SK-N-SH (cell line): Measurements from ENCODE around the gene PRR36. TPM values are rescaled to one million over a fixed set of nuclear protein-coding genes. Genes with fewer than 3 reads are reported as not detected.

ENCODE experiments used
- CTCF ChIA-PET: fragments of 300-600, 350-600 bp; formaldehyde crosslinking; extraction: SDS; loops from one replicate; lab custom pipeline; 2021; lab: Yijun Ruan, JAX
- POLR2A ChIA-PET: fragments of 350-600 bp; sonication (Branson Sonifier 250); formaldehyde crosslinking; extraction: SDS; loops from one replicate; lab custom pipeline; 2020; ENCODE audit warnings: antibody characterized with exemption, inconsistent platforms; lab: Yijun Ruan, JAX
- DNase-seq: peaks from one replicate; pipeline ENCODE4 v3.0.0; 2012
- H2AFZ ChIP-seq: fragments of 200-600 bp; sonication (generic); 2 replicates; pipeline ENCODE4 v1.8.1; 2016; ENCODE audit warnings: antibody characterized with exemption, mild to moderate bottlenecking, low read depth
- H3F3A ChIP-seq: fragments of 200-600 bp; sonication (generic); replicated peaks from 2 replicates; pipeline ENCODE3; 2016; ENCODE audit warnings: antibody characterized with exemption, mild to moderate bottlenecking; ENCODE audit not compliant: insufficient read depth
- H3K27ac ChIP-seq, 2 experiments: fragments of 200-500 bp in 1 of 2; fragments of 200-600 bp in 1 of 2; sonication (Bioruptor generic) in 1 of 2; sonication (generic), shearing (Covaris generic) in 1 of 2; 2 replicates each; pipeline versions ENCODE4 v1.5.1 to v1.6.1; 2014 to 2016; ENCODE audit warnings: low read depth in 2 of 2, inconsistent platforms in 1 of 2, low read length in 1 of 2, mild to moderate bottlenecking in 1 of 2, mixed read lengths in 1 of 2
- H3K27me3 ChIP-seq: fragments of 200-600 bp; sonication (generic), shearing (Covaris generic); 2 replicates; pipeline ENCODE4 v1.6.1; 2016; ENCODE audit warnings: mixed run types; ENCODE audit not compliant: insufficient read depth
- H3K36me3 ChIP-seq, 2 experiments: fragments of 200-500 bp in 1 of 2; fragments of 200-600 bp in 1 of 2; sonication (Bioruptor generic) in 1 of 2; sonication (generic) in 1 of 2; replicated peaks in 1 of 2; 2 replicates each; pipeline versions ENCODE3 to v1.5.1; 2014 to 2016; ENCODE audit warnings: low read length in 1 of 2, mild to moderate bottlenecking in 1 of 2; ENCODE audit not compliant: insufficient read depth in 2 of 2, control insufficient read depth in 1 of 2
- H3K4me1 ChIP-seq, 2 experiments: fragments of 200-500 bp in 1 of 2; fragments of 200-600 bp in 1 of 2; sonication (Bioruptor generic) in 1 of 2; sonication (generic), shearing (Covaris generic) in 1 of 2; 2 replicates each; pipeline versions ENCODE4 v1.5.1 to v1.6.1; 2014 to 2016; ENCODE audit warnings: low read depth in 1 of 2, low read length in 1 of 2, mixed run types in 1 of 2; ENCODE audit not compliant: insufficient read depth in 2 of 2, control insufficient read depth in 1 of 2
- H3K4me2 ChIP-seq: fragments of 200-600 bp; sonication (generic), shearing (Covaris generic); 2 replicates; pipeline ENCODE4 v1.6.1; 2017; ENCODE audit warnings: mixed run types
- H3K4me3 ChIP-seq, 2 experiments: fragments of 200-500 bp in 1 of 2; fragments of 200-600 bp in 1 of 2; sonication (Bioruptor generic) in 1 of 2; sonication (generic), shearing (Covaris generic) in 1 of 2; 2 replicates each; pipeline versions ENCODE4 v1.5.1 to v1.8.1; 2014 to 2016; ENCODE audit warnings: low read depth in 2 of 2, inconsistent platforms in 1 of 2, low read length in 1 of 2, mild to moderate bottlenecking in 1 of 2, mixed read lengths in 1 of 2, moderate library complexity in 1 of 2
- H3K79me2 ChIP-seq: fragments of 200-600 bp; sonication (generic); 2 replicates; pipeline ENCODE4 v1.8.1; 2017; ENCODE audit warnings: mild to moderate bottlenecking; ENCODE audit not compliant: insufficient read depth
- H3K9ac ChIP-seq: fragments of 200-600 bp; sonication (generic); 2 replicates; pipeline ENCODE4 v1.6.1; 2017; ENCODE audit warnings: mixed run types
- H3K9me2 ChIP-seq: fragments of 200-600 bp; sonication (generic); 2 replicates; pipeline ENCODE4 v1.6.1; 2017; ENCODE audit warnings: mixed run types
- H3K9me3 ChIP-seq: fragments of 200-600 bp; sonication (generic); 2 replicates; pipeline ENCODE4 v1.6.1; 2017; ENCODE audit warnings: mixed run types, mild to moderate bottlenecking, moderate library complexity
- H4K20me1 ChIP-seq: fragments of 200-600 bp; sonication (generic); 2 replicates; pipeline ENCODE4 v1.6.1; 2017; ENCODE audit warnings: mild to moderate bottlenecking, mixed run types; ENCODE audit not compliant: insufficient read depth
- CHD2 ChIP-seq: fragments of 150-350 bp; IDR thresholded peaks from 2 replicates; pipeline ENCODE4 v1.6.1; 2018; ENCODE audit warnings: low read length; ENCODE audit not compliant: partially characterized antibody
- EP300 ChIP-seq, 2 experiments: IDR thresholded peaks; 2 replicates each; pipeline versions ENCODE4 v1.4.0 to v1.6.1; 2012; ENCODE audit warnings: borderline replicate concordance in 1 of 2, low read depth in 1 of 2, low read length in 1 of 2
- JUND ChIP-seq: IDR thresholded peaks from 2 replicates; pipeline ENCODE4 v1.4.0; 2012
- POLR2AphosphoS5 ChIP-seq: IDR thresholded peaks from 2 replicates; pipeline ENCODE4 v1.6.1; 2012; ENCODE audit warnings: low read depth, low read length
- RAD21 ChIP-seq: IDR thresholded peaks from 2 replicates; pipeline ENCODE4 v1.6.1; 2012; ENCODE audit warnings: mild to moderate bottlenecking, low read length
- RCOR1 ChIP-seq: fragments of 150-350 bp; IDR thresholded peaks from 2 replicates; pipeline ENCODE4 v1.6.1; 2017; ENCODE audit warnings: antibody characterized with exemption, low read length
- TEAD4 ChIP-seq: IDR thresholded peaks from 2 replicates; pipeline ENCODE4 v1.4.0; 2012; ENCODE audit warnings: mild to moderate bottlenecking, borderline replicate concordance; ENCODE audit not compliant: insufficient read depth
- USF1 ChIP-seq: IDR thresholded peaks from 2 replicates; pipeline ENCODE4 v1.4.0; 2012; ENCODE audit warnings: low read depth, borderline replicate concordance
- USF2 ChIP-seq: fragments of 150-350 bp; IDR thresholded peaks from 2 replicates; pipeline ENCODE4 v1.6.1; 2017; ENCODE audit warnings: antibody characterized with exemption, low read length, low read depth, borderline replicate concordance
- ZBTB33 ChIP-seq: IDR thresholded peaks from 2 replicates; pipeline ENCODE4 v1.4.0; 2012; ENCODE audit warnings: low read depth, borderline replicate concordance
- WGBS: methylation state at CpG from one replicate; pipeline ENCODE4 v1.1.6; 2017; ENCODE audit warnings: low lambda C conversion rate; 5-methylcytosine and 5-hydroxymethylcytosine counted together
- polyA plus RNA-seq, 3 experiments: library from polyadenylated mRNA; depleted of rRNA; stranded (reverse); fragments of >200 nt; gene quantifications; 2 replicates each; pipeline ENCODE4 v1.2.3, GENCODE V29; 2012

Gene PRR36
- polyA plus RNA-seq, 1 of the 3 experiments (the other 2 are of a cell fraction): 0.18 TPM

GRCh38 chr19:7863971-7864689, 10.1 kb downstream of the PRR36 start:
- no peaks in the 10 kb centered on the region for H3K27me3 ChIP-seq
- CTCF ChIA-PET: interaction anchor here (0.8 to 3.1 kb wide), 2 partner anchors 12 kb away, joined by 3 to 41 read pairs; no protein-coding TSS in a partner anchor
- TF ChIP-seq USF2: no peak
- TF ChIP-seq JUND: no peak
- no peak for TF ChIP-seq EP300 (IDR thresholded peaks at IDR 0.05; ENCODE audit: borderline replicate concordance in 1 of 2, low read depth in 1 of 2, low read length in 1 of 2)
- no peak for TF ChIP-seq USF1
- TF ChIP-seq CHD2: no peak
- TF ChIP-seq TEAD4: no peak
- TF ChIP-seq RCOR1: no peak
- TF ChIP-seq, all 33 proteins: peak for 0
- no peak overlapping the region for H3K9ac ChIP-seq
- H3K4me2 ChIP-seq: no peak overlapping the region
- no peak overlapping the region for H2AFZ ChIP-seq
- no peaks in the 10 kb centered on the region for H3K9me2 ChIP-seq
- H3K79me2 ChIP-seq: no peaks in the 10 kb centered on the region
- no peaks in the 10 kb centered on the region for H4K20me1 ChIP-seq
- H3F3A ChIP-seq: no peaks in the 10 kb centered on the region
- H3K9me3 ChIP-seq: no peaks in the 10 kb centered on the region
- WGBS: 72% methylated on average over 10 of the region's 21 CpGs
- DNase-seq: no peak
- no peak overlapping the region for H3K4me3 ChIP-seq
- POLR2A ChIA-PET: no interaction called here
- peaks cover 0 to 13% of the 10 kb centered on the region in 2 experiments; a peak in 1 of 4 replicates for H3K4me1 ChIP-seq
- H3K36me3 ChIP-seq: no peaks in the 10 kb centered on the region
- H3K27ac ChIP-seq: no peak overlapping the region

- 94% methylated on average over 65 of the region's 83 CpGs for WGBS
- CTCF ChIA-PET: interaction anchor here (1.0 to 3.1 kb wide), 3 partner anchors 11 to 139 kb away, joined by 3 to 41 read pairs (median 4); no protein-coding TSS in a partner anchor
- H3K27ac ChIP-seq: no peak overlapping the region
Observed at GRCh38 chr19:7863157-7863970, 10.8 kb downstream of the PRR36 start.

More at GRCh38 chr19:7863157-7863970, 10.8 kb downstream of the PRR36 start:
- H3F3A ChIP-seq: no peaks in the 10 kb centered on the region
- H3K9ac ChIP-seq: no peak overlapping the region
- H3K27me3 ChIP-seq: no peaks in the 10 kb centered on the region
- no peak overlapping the region; a peak in 1 of 4 replicates for H3K4me3 ChIP-seq
- H3K4me1 ChIP-seq: peaks cover 0 to 13% of the 10 kb centered on the region in 2 experiments; a peak in 1 of 4 replicates
- no peak for DNase-seq
- H3K4me2 ChIP-seq: no peak overlapping the region
- no peaks in the 10 kb centered on the region for H3K79me2 ChIP-seq
- no peaks in the 10 kb centered on the region for H4K20me1 ChIP-seq
- no peaks in the 10 kb centered on the region for H3K9me2 ChIP-seq
- no peaks in the 10 kb centered on the region for H3K9me3 ChIP-seq
- no peak for TF ChIP-seq RAD21
- TF ChIP-seq EP300 (IDR thresholded peaks at IDR 0.05; ENCODE audit: borderline replicate concordance in 1 of 2, low read depth in 1 of 2, low read length in 1 of 2): no peak
- no peak for TF ChIP-seq ZBTB33
- no peak for TF ChIP-seq POLR2AphosphoS5
- TF ChIP-seq USF2: no peak
- H3K36me3 ChIP-seq: no peaks in the 10 kb centered on the region
- POLR2A ChIA-PET: interaction anchor here (1.6 kb wide), 1 partner anchor 40 kb away, joined by 4 read pairs; the partner anchor contains the start of gene MAP2K7
- H2AFZ ChIP-seq: no peak overlapping the region
